Hematopoietic multipotent progenitor cell treated with erythropoietin and hydrocortisone succinate and interleukin-3 and kit ligand, for 17 days (in vitro differentiated cells): ENCODE data around the gene MTLN.
"Not testable (repeated sequence)": the region's sequence is repeated elsewhere in the genome, so short reads cannot be mapped to it uniquely, and the experiment has no call there.

Experiments used
- DNase-seq: peaks from one replicate; pipeline ENCODE4 v3.0.0-alpha.2; 2015; ENCODE audit warnings: low spot score

MTLN gene

DNA sequence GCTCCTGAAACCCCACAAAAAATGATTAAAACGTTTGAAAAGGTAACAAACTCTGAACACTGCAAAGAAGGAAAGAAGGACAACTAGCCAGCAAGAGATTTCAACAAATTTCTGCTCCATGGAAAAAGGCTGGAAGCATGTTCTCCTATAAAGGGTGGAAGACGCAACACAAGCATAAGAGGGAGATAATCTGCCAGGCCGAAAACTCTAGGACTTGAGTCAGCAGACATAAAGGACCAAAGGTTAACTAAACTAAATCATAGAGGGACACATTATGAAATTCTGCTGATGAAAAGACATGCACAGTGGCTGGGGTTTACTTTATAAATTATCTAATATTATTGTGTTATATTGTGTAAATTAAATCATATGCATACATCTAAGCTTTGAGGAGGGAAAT lies 14.3 kb downstream of the MTLN start:
- DNase-seq, result no peak

DNA sequence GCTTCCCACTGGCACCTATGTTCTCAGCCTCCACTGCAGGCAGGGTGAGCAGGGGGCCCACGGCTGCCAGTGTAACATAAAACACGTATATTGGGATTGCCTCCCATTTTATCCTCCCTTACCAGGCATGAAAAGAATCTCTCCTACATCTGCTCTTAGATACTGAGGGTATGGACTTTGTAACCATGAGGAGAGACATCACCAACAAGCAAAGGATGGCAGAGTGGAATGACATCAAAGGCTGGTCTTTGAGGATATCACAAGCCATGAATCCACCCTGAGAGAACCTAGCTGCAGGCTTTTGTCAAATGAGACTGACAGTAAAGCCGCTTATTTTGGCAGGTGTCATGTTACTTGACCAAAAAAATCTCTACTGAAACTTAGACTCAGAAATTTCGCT lies 14.9 kb downstream of the MTLN start:
- no peak for DNase-seq

DNA sequence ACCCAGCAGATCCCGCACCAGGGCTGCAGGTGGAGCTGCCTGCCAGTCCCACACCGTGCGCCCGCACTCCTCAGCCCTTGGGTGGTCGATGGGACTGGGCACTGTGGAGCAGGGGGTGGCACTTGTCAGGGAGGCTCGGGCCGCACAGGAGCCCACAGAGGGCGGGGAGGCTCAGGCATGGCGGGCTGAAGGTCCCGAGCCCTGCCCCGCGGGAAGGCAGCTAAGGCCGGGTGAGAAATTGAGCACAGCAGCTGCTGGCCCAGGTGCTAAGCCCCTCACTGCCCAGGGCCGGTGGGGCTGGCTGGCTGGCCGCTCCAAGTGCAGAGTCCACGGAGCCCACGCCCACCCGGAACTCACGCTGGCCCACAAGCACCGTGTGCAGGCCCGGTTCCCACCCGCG lies 22.2 kb downstream of the MTLN start:
- not testable (repeated sequence) for DNase-seq

DNA sequence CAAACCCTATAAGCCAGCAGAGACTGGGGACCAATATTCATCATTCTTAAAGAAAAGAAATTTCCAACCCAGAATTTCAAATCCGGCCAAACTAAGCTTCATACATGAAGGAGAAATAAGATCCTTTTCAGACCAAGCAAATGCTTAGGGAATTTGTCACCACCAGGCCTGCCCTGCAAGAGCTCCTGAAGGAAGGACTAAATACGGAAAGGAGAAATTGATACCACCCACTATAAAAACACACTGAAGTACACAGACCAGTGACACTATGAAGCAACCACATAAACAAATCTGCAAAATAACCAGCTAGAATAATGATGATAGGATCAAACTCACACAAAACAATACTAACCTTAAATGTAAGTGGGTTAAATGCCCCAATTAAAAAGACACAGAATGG lies 29.9 kb downstream of the MTLN start:
- no peak for DNase-seq

DNA sequence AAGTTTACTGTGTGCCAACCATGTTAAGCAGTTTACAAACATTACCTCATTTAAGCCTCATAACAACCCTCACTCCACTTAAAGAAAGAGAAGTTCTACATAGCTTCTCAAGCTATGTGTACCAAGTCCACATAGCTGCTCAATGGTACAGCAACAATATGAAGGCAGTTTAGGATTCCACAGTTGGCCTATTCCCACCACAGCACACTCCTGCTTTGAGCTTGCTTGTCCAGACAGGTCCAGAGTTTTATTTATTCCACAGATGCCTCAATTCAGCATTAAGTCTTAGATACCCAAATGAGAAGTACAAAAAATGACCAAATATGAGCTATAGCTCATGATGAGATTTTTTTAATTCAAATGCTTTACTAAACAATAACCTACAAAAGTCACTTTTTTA lies 32.3 kb downstream of the MTLN start:
- DNase-seq, result no peak

DNA sequence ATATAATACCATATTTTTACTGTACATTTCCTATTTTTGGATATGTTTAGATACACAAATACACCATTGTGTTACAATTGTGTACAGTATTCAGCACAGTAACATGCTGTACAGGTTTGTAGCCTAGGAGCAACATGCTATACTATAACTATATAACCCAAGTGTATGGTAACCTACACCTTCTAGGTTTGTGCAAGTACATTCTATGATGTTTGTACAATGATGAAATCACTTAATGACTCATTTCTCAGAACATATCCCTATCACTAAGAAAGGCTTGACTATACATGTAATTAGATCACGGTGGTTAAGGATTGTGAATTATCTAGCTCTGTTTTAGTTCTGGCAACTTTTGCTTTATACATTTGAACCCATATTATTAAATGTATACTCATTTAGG lies 38.8 kb downstream of the MTLN start:
- DNase-seq, result no peak

DNA sequence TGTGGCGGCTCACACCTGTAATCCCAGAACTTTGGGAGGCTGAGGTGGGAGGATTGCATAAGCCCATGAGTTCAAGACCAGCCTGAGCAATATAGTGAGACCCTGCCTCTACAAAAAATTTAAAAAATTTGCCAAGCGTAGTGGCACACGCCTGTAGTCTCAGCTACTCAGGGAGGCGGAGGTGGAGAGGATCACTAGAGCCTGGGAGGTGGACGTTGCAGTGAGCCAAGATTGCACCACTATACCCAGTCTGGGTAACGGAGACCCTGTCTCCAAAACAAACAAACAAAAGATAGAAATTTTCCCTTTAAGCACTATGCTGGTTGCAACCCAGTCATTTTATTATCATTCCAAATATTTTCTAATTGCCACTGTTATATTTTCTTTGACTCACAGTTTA lies 39.8 kb downstream of the MTLN start:
- DNase-seq, result no peak

DNA sequence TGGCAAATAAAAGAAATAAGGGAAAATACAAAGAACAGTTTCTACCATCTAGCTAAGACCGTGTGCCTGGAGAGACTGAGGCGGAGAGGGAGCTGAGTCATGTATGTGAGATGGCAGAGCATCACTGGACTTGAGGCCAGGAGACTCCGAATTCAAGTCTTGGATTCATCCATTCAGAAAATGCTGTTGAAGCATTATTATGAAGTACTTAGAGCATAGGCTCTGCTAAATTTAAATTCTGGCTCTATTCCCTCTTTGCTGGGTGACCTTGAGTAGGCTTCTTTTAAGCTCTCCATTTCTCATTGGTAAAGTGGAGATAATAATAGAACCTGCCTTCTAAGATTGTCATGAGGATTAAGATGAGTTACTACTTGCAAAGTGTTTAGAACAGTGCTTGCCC lies 42.2 kb downstream of the MTLN start:
- no peak for DNase-seq

DNA sequence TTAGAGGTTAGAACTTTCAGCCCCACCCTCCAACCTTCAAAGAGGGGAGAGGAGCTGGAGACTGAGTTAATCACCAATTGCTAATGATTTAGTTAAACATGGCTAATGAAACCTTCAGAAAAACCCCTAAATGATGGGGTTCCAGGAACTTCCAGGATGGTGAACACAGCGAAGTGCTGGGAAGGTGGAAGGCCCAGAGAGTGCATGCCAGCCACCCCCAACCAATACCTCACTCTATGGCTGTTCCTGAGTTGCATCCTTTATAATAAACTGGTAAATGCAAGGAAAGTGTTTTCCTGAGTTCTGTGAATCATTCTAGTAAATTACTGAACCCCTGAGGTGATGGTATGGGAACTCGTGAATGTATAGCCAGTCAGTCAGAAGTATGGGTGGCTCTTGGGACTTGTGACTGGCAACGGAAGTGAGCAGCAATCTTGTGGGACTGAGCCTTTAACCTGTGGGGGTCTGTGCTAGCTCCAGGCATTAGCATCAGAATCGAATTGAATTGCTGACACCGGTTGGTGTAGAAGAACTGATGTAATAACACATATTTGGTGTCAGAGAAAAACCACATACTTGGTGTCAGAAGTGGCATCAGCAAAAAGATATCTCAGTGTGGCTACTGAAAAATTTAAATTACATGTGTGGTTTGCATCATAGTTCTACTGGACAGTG lies 44.9 kb downstream of the MTLN start:
- DNase-seq, result no peak

DNA sequence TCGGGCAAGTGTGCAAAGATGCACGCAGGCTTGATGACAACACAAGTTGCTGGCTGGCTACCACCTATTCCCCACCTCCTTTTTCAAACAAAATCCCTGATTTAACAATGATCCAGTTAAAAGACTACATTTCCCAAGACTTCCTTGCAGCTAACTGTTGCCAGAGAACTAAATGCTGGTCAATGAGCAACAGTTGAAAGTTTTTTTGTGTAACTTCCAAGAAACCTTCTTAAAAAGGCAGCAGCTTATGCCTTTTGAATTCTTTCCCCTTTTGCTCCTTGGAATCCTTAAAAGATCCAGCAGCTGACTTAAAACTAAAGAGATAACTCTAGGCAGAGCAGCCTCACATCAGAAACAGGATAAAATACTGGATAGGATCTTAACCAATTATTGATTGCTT lies 46.1 kb downstream of the MTLN start:
- DNase-seq, result no peak
